GM08714 (cell line): ENCODE results near the gene ZFAND2A.
"Not testable (repeated sequence)": the region's sequence is repeated elsewhere in the genome, so short reads cannot be mapped to it uniquely, and the experiment has no call there.

Source experiments
- H3K4me3 ChIP-seq: fragments of 200-500 bp; sonication (Bioruptor generic); 2 replicates; pipeline ENCODE4 v1.5.1; 2014; ENCODE audit warnings: mild to moderate bottlenecking, low read length, inconsistent platforms
- ZNF274 ChIP-seq: IDR thresholded peaks from 2 replicates; pipeline ENCODE4 v1.6.1; 2012; ENCODE audit warnings: mild to moderate bottlenecking, low read depth, low read length

Gene ZFAND2A

GRCh38 chr7:1159891-1160669, at the start of gene ZFAND2A:
TSS of gene ZFAND2A (minus strand) at chr7:1160196. CDS start at chr7:1158212, 1,984 bp downstream.
- TF ChIP-seq ZNF274: no peak

DNA sequence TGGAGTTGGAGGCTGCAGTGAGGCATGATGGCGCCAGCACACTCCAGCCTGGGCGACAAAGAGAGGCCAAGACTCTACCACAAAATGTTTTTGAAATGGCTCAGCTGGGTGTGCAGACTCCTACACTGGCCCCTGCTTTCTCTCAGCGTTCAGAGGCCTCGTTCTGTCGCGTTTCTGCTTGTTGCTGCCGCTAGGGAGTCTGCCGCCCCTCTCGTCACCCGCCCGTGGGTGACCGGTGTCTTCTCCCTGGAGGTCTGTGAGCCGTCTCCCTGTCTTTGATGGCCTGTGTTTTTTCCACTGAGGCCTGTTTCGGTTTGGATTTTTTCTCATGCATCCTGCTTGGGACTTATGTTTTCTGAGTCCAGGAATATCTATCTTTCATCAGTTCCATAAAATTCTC, 49.1 kb upstream of the ZFAND2A start:
- TF ChIP-seq ZNF274: no peak

More at GRCh38 chr7:1159891-1160669, at the start of gene ZFAND2A:
- H3K4me3 ChIP-seq: peak within 1 kb of the TSS; percentile 97

DNA sequence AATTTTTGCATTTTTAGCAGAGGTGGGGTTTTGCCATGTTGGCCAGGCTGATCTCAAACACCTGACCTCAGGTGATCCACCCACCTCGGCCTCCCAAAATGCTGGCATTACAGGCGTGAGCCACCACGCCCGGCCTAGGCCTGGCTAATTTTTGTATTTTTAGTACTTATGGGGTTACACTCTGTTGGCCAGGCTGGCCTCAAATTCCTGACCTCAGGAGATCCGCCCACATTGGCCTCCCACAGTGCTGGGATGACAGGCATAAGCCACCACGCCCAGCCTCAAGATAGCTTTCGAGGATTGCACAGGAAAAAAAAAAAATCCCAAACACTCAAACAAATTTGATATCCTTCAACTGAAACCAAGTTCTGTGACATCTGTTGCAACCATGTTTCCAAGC, 45.7 kb upstream of the ZFAND2A start:
- H3K4me3 ChIP-seq: not testable (repeated sequence)

More for the DNA sequence above, 49.1 kb upstream of the ZFAND2A start:
- no peak overlapping the region for H3K4me3 ChIP-seq

DNA sequence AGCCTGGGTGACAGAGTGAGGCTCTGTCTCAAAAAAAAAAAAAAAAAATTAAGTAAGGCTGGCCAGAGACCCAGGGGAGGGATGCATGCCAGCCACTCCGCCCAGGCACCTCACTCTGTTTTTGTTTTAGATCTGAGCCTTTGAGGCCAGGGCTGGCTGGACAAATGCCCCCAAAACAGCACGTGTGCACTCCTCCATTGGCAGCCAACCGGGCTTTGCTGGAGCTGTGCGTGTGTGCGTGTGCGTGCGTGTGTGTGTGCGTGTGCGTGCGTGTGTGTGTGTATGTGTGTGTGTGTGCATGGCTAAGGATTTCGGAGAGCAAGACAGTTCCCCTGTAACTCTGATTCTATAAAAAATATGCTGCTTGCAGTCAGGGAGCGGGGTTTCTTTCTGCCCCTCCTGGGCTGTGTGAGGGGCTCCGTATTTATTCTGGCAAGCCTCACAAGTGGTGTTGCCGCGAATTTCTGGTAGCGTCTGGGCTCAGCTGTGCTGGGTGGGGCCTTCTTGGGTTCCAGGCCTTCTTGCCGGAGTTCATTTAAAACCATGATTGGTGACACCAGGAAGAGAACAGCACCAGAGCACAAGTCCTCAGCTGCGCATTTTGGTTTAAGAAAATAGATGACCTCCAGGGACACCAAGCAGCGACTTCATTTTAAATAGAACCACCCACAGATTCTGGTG, 44.6 kb upstream of the ZFAND2A start:
- no peak overlapping the region for H3K4me3 ChIP-seq
- TF ChIP-seq ZNF274: no peak

DNA sequence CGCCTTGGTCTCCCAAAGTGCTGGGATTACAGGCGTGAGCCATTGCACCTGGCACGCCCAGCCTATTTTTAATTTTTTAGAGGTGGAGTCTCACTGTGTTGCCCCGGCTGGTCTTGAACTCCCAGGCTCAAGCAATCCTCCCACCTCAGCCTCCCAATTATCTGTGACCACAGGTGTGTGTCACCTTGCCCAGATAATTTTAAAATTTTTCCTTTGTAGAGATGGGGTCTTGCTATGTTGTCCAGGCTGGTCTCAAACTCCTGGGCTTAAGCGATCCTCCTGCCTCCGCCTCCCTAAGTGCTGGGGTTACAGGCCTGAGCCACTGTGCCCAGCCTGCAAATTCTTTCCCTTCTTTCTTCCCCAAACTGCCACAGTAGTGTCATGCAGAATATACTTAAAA, 42.9 kb upstream of the ZFAND2A start:
- H3K4me3 ChIP-seq: not testable (repeated sequence)

DNA sequence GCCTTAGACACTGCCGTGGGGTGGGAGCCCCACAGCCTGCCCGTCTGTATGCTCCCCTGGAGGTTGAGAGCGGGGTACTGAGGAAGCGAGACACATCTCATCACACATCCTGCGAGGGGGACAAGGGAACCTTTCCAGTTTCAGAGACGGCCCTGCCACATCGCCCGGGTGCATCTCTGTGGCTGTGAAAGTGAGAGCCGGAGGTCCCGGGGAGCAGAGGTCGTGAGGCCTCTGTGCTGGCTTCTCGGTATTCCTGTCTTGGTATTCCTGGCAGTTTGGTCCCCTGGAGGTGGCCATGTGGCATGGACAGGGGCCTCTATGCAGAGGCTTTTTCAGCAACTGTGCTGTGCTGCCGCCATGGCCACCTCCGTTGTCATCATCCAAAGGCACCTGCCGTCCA, 41.9 kb upstream of the ZFAND2A start:
- TF ChIP-seq ZNF274: no peak
- H3K4me3 ChIP-seq: no peak overlapping the region

DNA sequence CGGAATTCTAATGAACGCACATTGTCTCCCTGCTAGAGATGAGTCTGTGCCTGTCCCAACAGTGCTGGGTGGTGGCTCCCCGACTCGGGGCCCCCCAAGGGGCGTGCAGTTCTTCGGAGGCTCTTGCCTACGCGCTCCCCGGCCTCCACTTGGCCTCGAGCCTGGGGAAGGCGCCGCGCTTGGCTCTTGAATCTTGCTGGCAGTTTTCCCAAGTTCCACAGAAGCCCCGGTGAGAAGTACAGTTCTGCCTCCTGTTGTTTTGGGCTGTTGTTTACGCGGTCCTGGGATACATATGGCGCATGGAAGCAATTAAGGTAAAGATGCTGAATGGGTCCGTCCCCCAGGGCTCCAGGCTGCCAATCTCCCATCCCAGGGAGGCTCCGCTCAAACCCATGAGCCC, 40.0 kb upstream of the ZFAND2A start:
- TF ChIP-seq ZNF274: no peak

DNA sequence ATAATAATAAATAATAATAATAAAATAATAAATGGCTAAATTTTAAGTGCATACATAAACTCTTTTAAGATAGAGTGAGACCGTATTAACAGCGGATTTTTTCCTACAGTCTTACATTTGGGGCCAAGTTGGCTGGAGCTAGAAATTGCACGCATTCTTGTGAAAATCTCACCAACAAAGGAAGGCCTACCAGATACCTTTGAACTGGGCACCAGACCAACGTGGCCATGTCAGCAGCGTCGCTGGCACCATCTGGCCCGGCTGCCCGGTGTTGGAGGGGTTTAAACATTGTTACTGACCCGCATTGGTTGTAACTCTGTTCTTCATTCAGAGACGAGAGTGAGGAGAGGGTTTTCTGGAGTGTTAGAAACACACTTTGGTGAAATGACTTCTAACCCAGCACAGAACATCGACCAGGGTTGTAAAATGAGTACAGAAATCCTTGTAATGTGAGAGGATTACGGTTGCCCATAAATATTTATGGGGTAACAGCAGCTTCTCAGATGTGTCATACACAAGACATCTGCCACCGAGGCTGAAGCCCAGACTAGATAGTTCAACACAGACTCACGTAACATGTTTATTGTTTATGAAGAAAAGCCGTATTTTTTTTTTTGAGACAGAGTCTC, 38.1 kb upstream of the ZFAND2A start:
- H3K4me3 ChIP-seq: no peak overlapping the region

More for the DNA sequence above, 40.0 kb upstream of the ZFAND2A start:
- H3K4me3 ChIP-seq: no peak overlapping the region

GRCh38 chr7:1196950-1197349, 37.0 kb upstream of the ZFAND2A start:
- TF ChIP-seq ZNF274: no peak
- H3K4me3 ChIP-seq: no peak overlapping the region

More for the DNA sequence above, 38.1 kb upstream of the ZFAND2A start:
- no peak for TF ChIP-seq ZNF274

- not testable (repeated sequence) for H3K4me3 ChIP-seq
These were observed 36.4 kb upstream of the ZFAND2A start for GRCh38 chr7:1196441-1196840.

GRCh38 chr7:1193593-1194424, 33.8 kb upstream of the ZFAND2A start:
- H3K4me3 ChIP-seq: no peak overlapping the region
- no peak for TF ChIP-seq ZNF274

DNA sequence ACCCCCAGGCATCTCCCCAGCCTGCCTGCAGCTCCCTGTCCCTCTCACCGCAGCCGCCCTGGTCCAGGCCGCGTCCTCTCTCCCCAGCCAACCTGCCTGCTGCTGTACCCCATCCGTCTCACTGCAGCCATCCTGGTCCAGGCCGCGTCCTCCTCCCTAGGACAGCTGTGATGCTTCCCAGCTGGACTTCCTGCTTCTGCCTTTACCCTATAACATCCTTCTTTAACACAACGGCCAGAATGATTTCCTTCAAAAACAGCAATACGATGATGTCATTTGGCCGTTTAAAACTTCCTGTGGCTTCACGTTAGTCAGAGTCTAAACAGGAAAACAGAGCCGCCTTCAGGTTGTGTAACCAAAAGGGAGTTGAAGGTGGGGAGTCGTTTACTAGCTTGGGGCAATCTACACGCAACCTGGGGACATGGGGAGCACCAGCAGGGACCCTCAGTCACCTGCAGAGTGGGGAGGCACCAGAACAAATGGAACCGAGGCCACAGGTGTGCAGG, 32.2 kb upstream of the ZFAND2A start:
- H3K4me3 ChIP-seq: no peak overlapping the region
- TF ChIP-seq ZNF274: no peak

GRCh38 chr7:1189986-1190772, 30.2 kb upstream of the ZFAND2A start:
- H3K4me3 ChIP-seq: no peak overlapping the region
- TF ChIP-seq ZNF274: no peak
